ENCODE measurements around the gene C17orf107.
"Not testable (repeated sequence)": the region's sequence is repeated elsewhere in the genome, so short reads cannot be mapped to it uniquely, and the experiment has no call there.

C17orf107 gene

GRCh38 chr17:4901108-4901647 lies 1.8 kb downstream of the C17orf107 start:
- DNase-seq (ENCODE audit: low read depth): no peak

- peak; percentile 22 for DNase-seq (ENCODE audit: low read depth)
These were observed 2.5 kb downstream of the C17orf107 start for GRCh38 chr17:4901648-4902344.

GRCh38 chr17:4902540-4902939 lies 3.2 kb downstream of the C17orf107 start:
- no peak for DNase-seq (ENCODE audit: low read depth)

GRCh38 chr17:4903051-4903818 lies 3.9 kb downstream of the C17orf107 start, which contains the start of gene CHRNE:
Gene CHRNE (minus strand): TSS chr17:4903098. CDS start chr17:4903063, 35 bp downstream.
- DNase-seq (ENCODE audit: low read depth): peak; percentile 35

- DNase-seq (ENCODE audit: low read depth): not testable (repeated sequence)
These were observed 7.3 kb downstream of the C17orf107 start for GRCh38 chr17:4906642-4907041.

GRCh38 chr17:4908301-4908700 lies 9.0 kb downstream of the C17orf107 start:
- DNase-seq (ENCODE audit: low read depth): no peak

- DNase-seq (ENCODE audit: low read depth): peak; percentile 89
These were observed 9.6 kb downstream of the C17orf107 start for GRCh38 chr17:4908711-4909496.

GRCh38 chr17:4913994-4914393 lies 14.7 kb downstream of the C17orf107 start:
- no peak for DNase-seq (ENCODE audit: low read depth)

GRCh38 chr17:4914551-4914950 lies 15.2 kb downstream of the C17orf107 start:
- not testable (repeated sequence) for DNase-seq (ENCODE audit: low read depth)

GRCh38 chr17:4919511-4920047 lies 20.2 kb downstream of the C17orf107 start:
- no peak for DNase-seq (ENCODE audit: low read depth)

GRCh38 chr17:4920351-4921048 lies 21.2 kb downstream of the C17orf107 start:
- no peak for DNase-seq (ENCODE audit: low read depth)

GRCh38 chr17:4921320-4921719 lies 22.0 kb downstream of the C17orf107 start:
- no peak for DNase-seq (ENCODE audit: low read depth)

- DNase-seq (ENCODE audit: low read depth): not testable (repeated sequence)
These were observed 27.4 kb downstream of the C17orf107 start for GRCh38 chr17:4926577-4927335.

GRCh38 chr17:4928881-4929280 lies 29.5 kb downstream of the C17orf107 start:
- no peak for DNase-seq (ENCODE audit: low read depth)

GRCh38 chr17:4931963-4932362 lies 32.6 kb downstream of the C17orf107 start, which contains the start of gene GP1BA:
Gene GP1BA (plus strand): TSS chr17:4932277. CDS start chr17:4932605, 328 bp downstream.
- no peak for DNase-seq (ENCODE audit: low read depth)

- no peak for DNase-seq (ENCODE audit: low read depth)
These were observed 33.4 kb downstream of the C17orf107 start for GRCh38 chr17:4932756-4933155.

GRCh38 chr17:4933646-4934045 lies 34.3 kb downstream of the C17orf107 start:
- DNase-seq (ENCODE audit: low read depth): no peak

GRCh38 chr17:4934173-4934979 lies 35.0 kb downstream of the C17orf107 start:
- no peak for DNase-seq (ENCODE audit: low read depth)

- DNase-seq (ENCODE audit: low read depth): no peak
These were observed 36.3 kb downstream of the C17orf107 start for GRCh38 chr17:4935650-4936049.

- no peak for DNase-seq (ENCODE audit: low read depth)
These were observed 37.1 kb downstream of the C17orf107 start for GRCh38 chr17:4936436-4936835.
